Fibroblast of villous mesenchyme (primary cell): ENCODE results near the gene ISOC1. TPM values are rescaled to one million over a fixed set of nuclear protein-coding genes. Genes with fewer than 3 reads are reported as not detected.

ENCODE experiments used
- DNase-seq: peaks from one replicate; pipeline ENCODE4 v3.0.0-alpha.2; 2010; ENCODE audit warnings: low read depth
- H3K4me3 ChIP-seq: 2 replicates; pipeline ENCODE4 v1.5.1; 2011; ENCODE audit warnings: low read depth, mild to moderate bottlenecking, low read length
- CTCF ChIP-seq: IDR thresholded peaks from 2 replicates; pipeline ENCODE4 v1.5.1; 2012; ENCODE audit warnings: low read depth, mild to moderate bottlenecking, low read length; ENCODE audit not compliant: insufficient read depth
- total RNA-seq: library from RNA; depleted of rRNA; stranded (reverse); fragments of >200 nt; gene quantifications from 2 replicates; pipeline ENCODE4 v1.2.3, GENCODE V29; 2012

ISOC1 gene
- total RNA-seq, 1 donor, result 31.1 TPM

DNA sequence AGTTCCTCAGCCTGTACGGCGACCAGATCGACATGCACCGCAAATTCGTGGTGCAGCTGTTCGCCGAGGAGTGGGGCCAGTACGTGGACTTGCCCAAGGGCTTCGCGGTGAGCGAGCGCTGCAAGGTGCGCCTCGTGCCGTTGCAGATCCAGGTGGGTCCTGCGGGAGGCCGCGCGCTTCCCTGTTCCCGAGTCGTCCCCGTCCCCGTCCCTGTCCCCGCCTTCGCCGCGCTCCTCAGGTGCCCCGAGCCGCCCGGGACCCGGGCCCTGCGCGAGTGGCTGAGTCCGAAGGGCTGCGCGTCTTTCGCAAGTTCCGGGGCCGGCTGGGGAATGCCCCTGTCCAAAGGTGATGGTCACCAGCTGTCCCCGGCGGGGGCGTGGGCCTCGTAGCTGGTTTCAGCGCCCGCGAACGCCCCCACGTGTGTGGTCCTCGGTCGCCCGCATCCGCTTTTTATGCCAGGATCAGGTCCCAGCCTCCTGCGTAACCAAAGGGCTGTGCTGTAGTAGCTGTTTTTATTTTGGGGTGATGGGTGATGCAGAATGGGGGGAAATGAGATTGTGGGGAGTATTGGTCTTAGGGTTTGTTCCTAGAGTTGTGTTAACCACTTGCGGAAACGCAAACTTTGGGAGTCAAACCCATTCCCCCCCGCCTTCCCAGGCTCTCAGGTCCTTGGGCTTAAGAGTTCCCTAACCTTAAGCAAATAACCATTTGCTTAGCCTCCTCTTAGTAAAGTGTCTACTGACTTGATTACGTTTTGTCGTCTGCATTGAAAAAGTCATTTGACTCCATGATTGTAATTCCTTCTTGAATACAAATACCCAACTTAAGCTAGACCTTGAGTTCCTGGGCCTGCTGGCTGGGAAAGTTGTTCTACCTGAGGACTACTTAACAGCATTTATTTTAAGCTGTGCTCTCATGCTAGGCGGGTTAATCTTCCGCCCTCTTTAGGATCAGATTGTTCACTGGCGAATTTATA is 663 bp downstream of the ISOC1 start:
- TF ChIP-seq CTCF, result no peak
- peak overlapping the region; percentile 93 for H3K4me3 ChIP-seq
- DNase-seq, result peak; percentile 77

GRCh38 chr5:129096382-129096991 is 1.9 kb downstream of the ISOC1 start:
- H3K4me3 ChIP-seq, result no peak overlapping the region
- peak; percentile 13 for TF ChIP-seq CTCF
- no peak for DNase-seq

GRCh38 chr5:129097498-129098296 is 3.1 kb downstream of the ISOC1 start:
- no peak for DNase-seq
- no peak for TF ChIP-seq CTCF
- H3K4me3 ChIP-seq, result no peak overlapping the region

DNA sequence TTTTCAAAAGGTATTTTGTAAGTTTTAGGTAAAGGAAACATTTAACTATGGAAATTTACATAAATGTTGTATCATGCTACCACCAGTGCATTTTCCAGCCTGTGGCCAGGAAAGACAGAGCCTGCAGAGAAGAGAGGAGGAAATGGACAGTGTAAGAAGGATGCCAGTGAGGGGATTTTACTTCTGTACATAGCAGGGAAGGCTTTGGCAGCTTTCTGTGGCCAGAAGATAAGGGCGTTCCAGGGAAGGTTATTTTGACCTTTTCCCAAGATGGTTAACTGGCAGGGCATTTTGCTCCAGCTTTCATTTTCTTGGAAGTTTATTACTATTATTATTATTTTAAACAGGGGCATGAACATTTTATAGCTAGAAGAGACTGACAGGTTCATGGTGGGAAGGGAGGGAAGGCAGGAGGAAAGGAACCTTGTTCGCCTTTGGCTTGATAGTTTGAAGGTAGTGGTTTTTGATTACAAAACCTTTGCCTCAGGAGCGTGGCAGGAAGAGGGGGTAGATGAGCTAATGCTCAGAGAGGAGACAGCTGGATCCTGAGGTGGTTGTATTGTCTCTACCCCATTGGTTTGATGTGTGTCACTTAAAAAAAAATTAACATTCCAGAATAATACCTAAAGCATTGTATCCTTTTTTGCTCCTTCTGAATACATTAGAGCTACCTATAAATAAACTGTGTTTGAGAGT is 4.1 kb downstream of the ISOC1 start:
- no peak for TF ChIP-seq CTCF
- no peak overlapping the region for H3K4me3 ChIP-seq
- DNase-seq, result peak; percentile 50

GRCh38 chr5:129099184-129099569 is 4.6 kb downstream of the ISOC1 start:
- DNase-seq, result no peak
- no peak for TF ChIP-seq CTCF
- H3K4me3 ChIP-seq, result no peak overlapping the region

- DNase-seq, result no peak
- TF ChIP-seq CTCF, result no peak
- no peak overlapping the region for H3K4me3 ChIP-seq
Measured at GRCh38 chr5:129101794-129102193, 7.2 kb downstream of the ISOC1 start.
